Activated CD8-positive, alpha-beta T cell treated with anti-CD3 and anti-CD28 coated beads for 36 hours (primary cell): ENCODE results near the gene MRM2. TPM values are rescaled to one million over a fixed set of nuclear protein-coding genes. Genes with fewer than 3 reads are reported as not detected.

ENCODE experiments used
- ATAC-seq: fragments of 200-7000 bp; cut with Tn5 transposase; one replicate; pipeline ENCODE4 v1.10.0; 2021; ENCODE audit warnings: mild to moderate bottlenecking, moderate library complexity
- CTCF ChIA-PET: fragments of 350-600 bp; sonication (Branson Sonifier 250); formaldehyde crosslinking; loops from one replicate; lab custom pipeline; 2021; ENCODE audit warnings: antibody characterized with exemption; lab: Charles Lee
- POLR2A ChIA-PET: fragments of 350-600 bp; sonication (Branson Sonifier 250); formaldehyde crosslinking; loops from one replicate; lab custom pipeline; 2021; ENCODE audit warnings: antibody characterized with exemption; lab: Charles Lee
- DNase-seq: peaks from one replicate; pipeline ENCODE4 v3.0.0-alpha.2; 2020
- H3K27ac Mint-ChIP-seq: one replicate; pipeline ENCODE4 v1.8.0; 2021; ENCODE audit warnings: mild to moderate bottlenecking, mixed read lengths
- H3K27me3 Mint-ChIP-seq: one replicate; pipeline ENCODE4 v1.8.0; 2021; ENCODE audit warnings: mixed read lengths
- H3K36me3 Mint-ChIP-seq: one replicate; pipeline ENCODE4 v1.8.0; 2021; ENCODE audit warnings: low read depth, mixed read lengths
- H3K4me1 Mint-ChIP-seq: one replicate; pipeline ENCODE4 v1.8.0; 2021; ENCODE audit warnings: low read depth, mixed read lengths
- H3K4me3 Mint-ChIP-seq: one replicate; pipeline ENCODE4 v1.8.0; 2021; ENCODE audit warnings: mild to moderate bottlenecking, moderate library complexity, mixed read lengths
- H3K9me3 Mint-ChIP-seq: one replicate; pipeline ENCODE4 v1.8.0; 2021; ENCODE audit warnings: mixed read lengths
- CTCF ChIP-seq: fragments of 200-600 bp; IDR thresholded peaks from one replicate; pipeline ENCODE4 v1.8.0; 2022; ENCODE audit warnings: antibody characterized with exemption, mild to moderate bottlenecking
- intact Hi-C: fragments of 100-400 bp; cut with micrococcal nuclease; formaldehyde crosslinking; loops from one replicate; pipeline ENCODE4 v1.10.0; 2022
- total RNA-seq, 2 experiments: library from RNA; stranded (reverse); gene quantifications; one replicate each; pipeline ENCODE4 v1.2.3, GENCODE V29; 2021

Gene MRM2
- total RNA-seq, 2 experiments from 2014 or later, result 30.3 to 31.9 TPM

GRCh38 chr7:2201128-2201527 is 40.9 kb downstream of the MRM2 start:
- Mint-ChIP-seq H3K27me3 (no peaks in the 10 kb centered on the region), H3K36me3 (peaks cover 15% of the 10 kb centered on the region), H3K4me1 (peaks cover 4% of the 10 kb centered on the region), H3K4me3 (no peak overlapping the region), H3K9me3 (no peaks in the 10 kb centered on the region), H3K27ac (no peak overlapping the region)
- intact Hi-C loops, result no loop called here
- ATAC-seq (no peak), DNase-seq (no peak)
- CTCF ChIA-PET, result no interaction called here
- no peak for TF ChIP-seq CTCF
- POLR2A ChIA-PET, result no interaction called here

GRCh38 chr7:2200584-2200980 is 41.4 kb downstream of the MRM2 start:
- no peak for DNase-seq
- TF ChIP-seq CTCF, result no peak
- H3K36me3 Mint-ChIP-seq, result peaks cover 19% of the 10 kb centered on the region
- H3K4me3 Mint-ChIP-seq, result no peak overlapping the region
- intact Hi-C loops, result no loop called here
- H3K27ac Mint-ChIP-seq, result no peak overlapping the region
- ATAC-seq, result no peak
- POLR2A ChIA-PET, result no interaction called here
- no peaks in the 10 kb centered on the region for H3K27me3 Mint-ChIP-seq
- H3K9me3 Mint-ChIP-seq, result peaks cover 1% of the 10 kb centered on the region
- CTCF ChIA-PET, result interaction anchor here (1.1 kb wide), 1 partner anchor 17 kb away, joined by 3 read pairs; no protein-coding TSS in a partner anchor
- H3K4me1 Mint-ChIP-seq, result peaks cover 4% of the 10 kb centered on the region

GRCh38 chr7:2199956-2200583 is 41.9 kb downstream of the MRM2 start:
- no peaks in the 10 kb centered on the region for H3K27me3 Mint-ChIP-seq
- H3K9me3 Mint-ChIP-seq, result peaks cover 2% of the 10 kb centered on the region
- ATAC-seq, result no peak
- ChIA-PET CTCF (interaction anchor here (1.1 kb wide), 1 partner anchor 18 kb away, joined by 3 read pairs; no protein-coding TSS in a partner anchor), POLR2A (no interaction called here)
- DNase-seq, result no peak
- no peak overlapping the region for H3K27ac Mint-ChIP-seq
- TF ChIP-seq CTCF, result no peak
- peaks cover 4% of the 10 kb centered on the region for H3K4me1 Mint-ChIP-seq
- H3K36me3 Mint-ChIP-seq, result peaks cover 24% of the 10 kb centered on the region
- intact Hi-C loops, result no loop called here
- no peak overlapping the region for H3K4me3 Mint-ChIP-seq

GRCh38 chr7:2199528-2199927 is 42.5 kb downstream of the MRM2 start:
- H3K9me3 Mint-ChIP-seq, result peaks cover 2% of the 10 kb centered on the region
- H3K27me3 Mint-ChIP-seq, result no peaks in the 10 kb centered on the region
- no peak for ATAC-seq
- POLR2A ChIA-PET, result no interaction called here
- no peak overlapping the region for H3K4me3 Mint-ChIP-seq
- no peak overlapping the region for H3K27ac Mint-ChIP-seq
- no peak for DNase-seq
- CTCF ChIA-PET, result no interaction called here
- intact Hi-C loops, result no loop called here
- no peak for TF ChIP-seq CTCF
- peaks cover 4% of the 10 kb centered on the region for H3K4me1 Mint-ChIP-seq
- H3K36me3 Mint-ChIP-seq, result peaks cover 25% of the 10 kb centered on the region

- Mint-ChIP-seq H3K36me3 (peaks cover 25% of the 10 kb centered on the region), H3K4me1 (peaks cover 4% of the 10 kb centered on the region), H3K4me3 (no peak overlapping the region), H3K27ac (no peak overlapping the region), H3K27me3 (no peaks in the 10 kb centered on the region), H3K9me3 (peaks cover 2% of the 10 kb centered on the region)
- DNase-seq (no peak), ATAC-seq (no peak)
- intact Hi-C loops, result no loop called here
- ChIA-PET CTCF (no interaction called here), POLR2A (no interaction called here)
- no peak for TF ChIP-seq CTCF
Observed at GRCh38 chr7:2198760-2199159, 43.2 kb downstream of the MRM2 start.
